ENCODE data around the gene ASPSCR1. TPM values are rescaled to one million over a fixed set of nuclear protein-coding genes. Genes with fewer than 3 reads are reported as not detected.

ASPSCR1 gene
- total RNA-seq, 1 donor from 2014 or later: 13.1 TPM

DNA sequence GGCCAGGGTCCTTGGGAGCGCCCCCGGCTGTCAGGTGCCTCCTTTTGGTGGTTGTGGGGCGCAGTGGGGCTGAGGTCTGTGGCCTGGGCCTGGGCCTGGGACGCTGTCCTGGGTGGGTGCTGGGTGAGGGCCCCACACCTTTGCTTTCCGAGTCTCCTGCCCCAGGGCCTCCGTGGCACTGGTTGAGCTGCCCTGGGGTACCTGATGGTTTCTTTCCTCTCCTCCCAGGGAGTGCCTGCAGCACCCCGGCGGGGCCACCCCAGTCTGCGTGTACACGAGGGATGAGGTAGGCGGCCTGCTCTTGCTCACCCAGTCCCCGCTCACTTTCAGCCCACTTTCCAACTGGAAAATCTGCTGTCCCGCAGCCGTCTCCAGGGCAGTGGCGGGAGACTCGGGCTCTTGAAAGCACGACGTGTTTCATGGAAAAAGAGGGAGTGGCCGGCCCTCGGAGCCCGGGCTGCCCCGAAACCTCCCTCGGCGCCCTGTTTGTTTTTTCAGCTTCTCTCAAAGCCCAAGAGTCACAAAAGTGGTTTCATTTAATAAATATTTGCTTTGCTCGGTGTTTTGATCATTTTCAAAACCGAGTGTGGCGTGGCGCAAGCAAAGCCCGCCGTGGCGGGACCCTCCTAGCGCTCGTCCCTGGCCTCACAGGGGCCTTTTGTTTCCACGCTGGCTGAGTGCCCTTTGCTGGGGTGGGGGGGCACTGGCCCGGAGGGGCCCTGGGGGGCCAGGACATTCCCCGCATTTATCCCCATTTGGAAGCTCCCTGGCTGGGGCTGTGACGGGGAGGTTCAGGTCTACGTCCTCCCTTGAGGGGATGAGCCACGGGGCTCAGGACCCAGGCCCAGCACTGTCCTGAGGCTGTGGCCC, 17.4 kb downstream of the ASPSCR1 start:
- Histone ChIP-seq H2AFZ (replicated peaks) (no peak overlapping the region), H3K27me3 (no peaks in the 10 kb centered on the region), H3K4me1 (peaks cover 36% of the 10 kb centered on the region), H3K79me2 (ENCODE audit: low read depth) (peaks cover 4% of the 10 kb centered on the region), H3K36me3 (no peaks in the 10 kb centered on the region), H3K9me3 (ENCODE audit: low read depth) (no peaks in the 10 kb centered on the region), H4K20me1 (ENCODE audit: low read depth) (no peaks in the 10 kb centered on the region), H3K9ac (no peak overlapping the region), H3K4me2 (no peak overlapping the region), H3K27ac (peak overlapping the region; percentile 63), H3K4me3 (no peak overlapping the region), H3F3A (ENCODE audit: low read depth) (peaks cover 31% of the 10 kb centered on the region)
- DNase-seq (ENCODE audit: low spot score): no peak
- H3K4me3 Mint-ChIP-seq: peak overlapping the region; percentile 41
- H3K4me1 Mint-ChIP-seq: peaks cover 45% of the 10 kb centered on the region
- H3K27ac Mint-ChIP-seq: no peak overlapping the region
- peaks cover 3% of the 10 kb centered on the region for H3K27me3 Mint-ChIP-seq (ENCODE audit: insufficient read depth, low read depth)
- H3K36me3 Mint-ChIP-seq: peaks cover 5% of the 10 kb centered on the region
- H3K9me3 Mint-ChIP-seq: peaks cover 2% of the 10 kb centered on the region
- no peak for TF ChIP-seq EZH2 (IDR thresholded peaks at IDR 0.05)
- TF ChIP-seq EZH2phosphoT487 (IDR thresholded peaks at IDR 0.05): no peak
- TF ChIP-seq, protein P1, sequence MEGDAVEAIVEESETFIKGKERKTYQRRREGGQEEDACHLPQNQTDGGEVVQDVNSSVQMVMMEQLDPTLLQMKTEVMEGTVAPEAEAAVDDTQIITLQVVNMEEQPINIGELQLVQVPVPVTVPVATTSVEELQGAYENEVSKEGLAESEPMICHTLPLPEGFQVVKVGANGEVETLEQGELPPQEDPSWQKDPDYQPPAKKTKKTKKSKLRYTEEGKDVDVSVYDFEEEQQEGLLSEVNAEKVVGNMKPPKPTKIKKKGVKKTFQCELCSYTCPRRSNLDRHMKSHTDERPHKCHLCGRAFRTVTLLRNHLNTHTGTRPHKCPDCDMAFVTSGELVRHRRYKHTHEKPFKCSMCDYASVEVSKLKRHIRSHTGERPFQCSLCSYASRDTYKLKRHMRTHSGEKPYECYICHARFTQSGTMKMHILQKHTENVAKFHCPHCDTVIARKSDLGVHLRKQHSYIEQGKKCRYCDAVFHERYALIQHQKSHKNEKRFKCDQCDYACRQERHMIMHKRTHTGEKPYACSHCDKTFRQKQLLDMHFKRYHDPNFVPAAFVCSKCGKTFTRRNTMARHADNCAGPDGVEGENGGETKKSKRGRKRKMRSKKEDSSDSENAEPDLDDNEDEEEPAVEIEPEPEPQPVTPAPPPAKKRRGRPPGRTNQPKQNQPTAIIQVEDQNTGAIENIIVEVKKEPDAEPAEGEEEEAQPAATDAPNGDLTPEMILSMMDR (IDR thresholded peaks at IDR 0.05): no peak

DNA sequence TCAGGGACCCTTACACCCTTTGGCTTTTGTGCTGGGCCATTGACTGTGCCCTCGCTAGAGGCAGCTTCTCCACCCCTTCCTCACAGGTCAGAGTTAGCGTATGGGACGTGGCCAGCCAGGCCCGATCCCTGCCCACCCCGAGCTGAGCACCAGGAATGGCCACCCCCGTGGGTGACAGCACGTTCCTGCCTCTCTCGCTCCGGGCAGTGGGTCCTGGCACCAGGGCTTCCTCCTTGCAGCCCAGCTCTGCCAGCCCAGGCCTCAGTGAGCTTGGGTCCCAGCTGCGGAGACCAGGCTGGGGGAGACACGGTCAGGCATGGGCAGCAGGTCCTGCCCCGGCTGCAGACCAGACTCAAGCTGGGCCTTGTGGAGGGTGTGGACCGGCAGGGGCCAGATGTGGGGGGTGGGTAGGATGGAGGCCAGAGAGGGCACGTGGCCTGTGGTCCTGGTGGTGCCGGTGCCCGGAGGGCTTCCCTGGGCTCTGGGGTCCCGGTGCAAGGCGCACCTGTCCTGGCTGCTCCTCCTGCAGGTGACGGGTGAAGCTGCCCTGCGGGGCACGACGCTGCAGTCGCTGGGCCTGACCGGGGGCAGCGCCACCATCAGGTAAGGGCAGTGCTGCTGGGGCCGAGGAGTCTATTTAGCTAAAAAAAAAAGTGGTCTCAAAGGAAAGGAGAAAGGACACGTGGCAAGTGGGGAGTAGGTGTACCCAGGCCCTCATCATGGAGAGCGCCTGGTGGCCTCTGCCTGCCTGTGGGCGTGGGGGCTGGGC, 18.2 kb downstream of the ASPSCR1 start:
- Histone ChIP-seq H2AFZ (replicated peaks) (no peak overlapping the region), H3K27ac (no peak overlapping the region), H3K9ac (no peak overlapping the region), H3K79me2 (ENCODE audit: low read depth) (peaks cover 4% of the 10 kb centered on the region), H3K4me1 (peaks cover 36% of the 10 kb centered on the region), H3F3A (ENCODE audit: low read depth) (peaks cover 31% of the 10 kb centered on the region), H3K36me3 (no peaks in the 10 kb centered on the region), H3K4me3 (no peak overlapping the region), H4K20me1 (ENCODE audit: low read depth) (no peaks in the 10 kb centered on the region), H3K9me3 (ENCODE audit: low read depth) (no peaks in the 10 kb centered on the region), H3K4me2 (no peak overlapping the region), H3K27me3 (no peaks in the 10 kb centered on the region)
- H3K27ac Mint-ChIP-seq: peak overlapping the region; percentile 76
- no peaks in the 10 kb centered on the region for H3K9me3 Mint-ChIP-seq
- H3K27me3 Mint-ChIP-seq (ENCODE audit: insufficient read depth, low read depth): peaks cover 3% of the 10 kb centered on the region
- DNase-seq (ENCODE audit: low spot score): no peak
- TF ChIP-seq EZH2 (IDR thresholded peaks at IDR 0.05): no peak
- TF ChIP-seq, protein P1 (IDR thresholded peaks at IDR 0.05): no peak
- TF ChIP-seq EZH2phosphoT487 (IDR thresholded peaks at IDR 0.05): no peak
- H3K4me1 Mint-ChIP-seq: peaks cover 45% of the 10 kb centered on the region
- H3K4me3 Mint-ChIP-seq: no peak overlapping the region
- H3K36me3 Mint-ChIP-seq: peaks cover 2% of the 10 kb centered on the region

DNA sequence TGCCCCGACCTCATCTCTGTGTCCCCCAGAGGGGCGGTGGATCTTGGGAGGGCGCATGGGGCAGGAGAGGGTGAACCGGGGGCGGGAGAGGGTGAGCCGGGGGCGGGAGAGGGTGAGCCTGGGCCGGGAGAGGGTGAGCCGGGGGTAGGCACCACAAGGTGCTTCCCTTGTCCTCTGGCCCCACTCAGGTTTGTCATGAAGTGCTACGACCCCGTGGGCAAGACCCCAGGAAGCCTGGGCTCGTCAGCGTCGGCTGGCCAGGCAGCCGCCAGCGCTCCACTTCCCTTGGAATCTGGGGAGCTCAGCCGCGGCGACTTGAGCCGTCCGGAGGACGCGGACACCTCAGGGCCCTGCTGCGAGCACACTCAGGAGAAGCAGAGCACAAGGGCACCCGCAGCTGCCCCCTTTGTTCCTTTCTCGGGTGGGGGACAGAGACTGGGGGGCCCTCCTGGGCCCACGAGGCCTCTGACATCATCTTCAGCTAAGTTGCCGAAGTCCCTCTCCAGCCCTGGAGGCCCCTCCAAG, 18.9 kb downstream of the ASPSCR1 start:
- H3K79me2 ChIP-seq (ENCODE audit: low read depth): no peaks in the 10 kb centered on the region
- Mint-ChIP-seq H3K27ac (peak overlapping the region; percentile 76), H3K36me3 (no peaks in the 10 kb centered on the region), H3K27me3 (ENCODE audit: insufficient read depth, low read depth) (peaks cover 2% of the 10 kb centered on the region), H3K4me3 (no peak overlapping the region), H3K4me1 (peaks cover 42% of the 10 kb centered on the region), H3K9me3 (no peaks in the 10 kb centered on the region)
- no peak overlapping the region for H2AFZ ChIP-seq (replicated peaks)
- H3K9me3 ChIP-seq (ENCODE audit: low read depth): no peaks in the 10 kb centered on the region
- H3K27ac ChIP-seq: peak overlapping the region; percentile 13
- no peaks in the 10 kb centered on the region for H3K36me3 ChIP-seq
- DNase-seq (ENCODE audit: low spot score): no peak
- H3K4me3 ChIP-seq: no peak overlapping the region
- H3K4me1 ChIP-seq: peaks cover 33% of the 10 kb centered on the region
- no peak overlapping the region for H3K4me2 ChIP-seq
- H4K20me1 ChIP-seq (ENCODE audit: low read depth): no peaks in the 10 kb centered on the region
- H3F3A ChIP-seq (ENCODE audit: low read depth): peaks cover 26% of the 10 kb centered on the region
- TF ChIP-seq EZH2phosphoT487 (IDR thresholded peaks at IDR 0.05) (no peak), EZH2 (IDR thresholded peaks at IDR 0.05) (no peak)
- TF ChIP-seq, protein P1 (IDR thresholded peaks at IDR 0.05): no peak
- H3K9ac ChIP-seq: no peak overlapping the region
- no peaks in the 10 kb centered on the region for H3K27me3 ChIP-seq
